AG04450 (cell line): Measurements from ENCODE around the gene SH3BP5L. TPM values are rescaled to one million over a fixed set of nuclear protein-coding genes. Genes with fewer than 3 reads are reported as not detected.

Source experiments
- CTCF ChIA-PET: fragments of 300-600, 350-600 bp; formaldehyde crosslinking; extraction: SDS; loops from one replicate; lab custom pipeline; 2022; ENCODE audit warnings: antibody characterized with exemption, inconsistent platforms; lab: Charles Lee
- POLR2A ChIA-PET: fragments of 350-600 bp; formaldehyde crosslinking; extraction: SDS; loops from one replicate; lab custom pipeline; 2021; ENCODE audit warnings: antibody characterized with exemption, inconsistent platforms; lab: Yijun Ruan, JAX
- DNase-seq: peaks from one replicate; pipeline ENCODE4 v3.0.0-alpha.2; 2011; ENCODE audit warnings: low read depth, low spot score
- H3K27ac ChIP-seq: one replicate; pipeline ENCODE4 v1.5.1; 2012; ENCODE audit warnings: low read depth, low read length, control low read depth
- H3K27me3 ChIP-seq: one replicate; pipeline ENCODE4 v1.6.0; 2012; ENCODE audit warnings: low read length; ENCODE audit not compliant: control insufficient read depth, insufficient read depth
- H3K4me3 ChIP-seq: 2 replicates; pipeline ENCODE4 v1.5.1; 2011; ENCODE audit warnings: mild to moderate bottlenecking, low read depth, low read length, control low read depth
- H3K9me3 ChIP-seq: 2 replicates; pipeline ENCODE4 v1.5.1; 2012; ENCODE audit warnings: low read length; ENCODE audit not compliant: control insufficient read depth, insufficient read depth
- polyA plus RNA-seq: library from polyadenylated mRNA; depleted of rRNA; stranded (reverse); fragments of >200 nt; gene quantifications from 2 replicates; pipeline ENCODE4 v1.2.3, GENCODE V29; 2011
- TF ChIP-seq, protein P1 (sequence below): IDR thresholded peaks from 2 replicates; pipeline ENCODE4 v1.5.1; 2011; ENCODE audit warnings: low read depth, low read length, control low read depth, inconsistent platforms

Gene SH3BP5L
- polyA plus RNA-seq, 1 experiment = 15.3 TPM

DNA sequence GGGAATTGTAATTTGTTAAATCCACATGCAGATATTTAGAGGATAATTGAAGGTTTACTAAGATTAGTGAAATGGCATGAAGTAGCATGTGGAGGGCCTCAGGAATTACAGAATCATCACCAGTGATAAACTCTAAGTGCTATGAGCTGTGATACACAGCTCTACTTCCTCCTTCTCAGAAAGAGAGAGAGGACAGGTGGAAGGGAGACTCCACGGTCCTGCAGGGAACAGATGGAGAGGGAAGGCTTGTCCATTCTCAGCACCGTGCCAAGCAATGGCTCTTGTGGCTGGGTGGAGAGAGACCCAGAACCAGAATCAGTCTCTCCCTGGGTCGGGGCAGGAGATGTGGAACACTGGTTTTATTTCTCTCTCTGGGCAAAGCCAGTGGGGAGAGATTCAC, 42.3 kb downstream of the SH3BP5L start:
- no peak for DNase-seq
- Histone ChIP-seq H3K27me3 (no peaks in the 10 kb centered on the region), H3K9me3 (peaks cover 4% of the 10 kb centered on the region; the same call in 1 of the 2 replicates), H3K27ac (no peak overlapping the region), H3K4me3 (no peak overlapping the region)
- TF ChIP-seq, protein P1, sequence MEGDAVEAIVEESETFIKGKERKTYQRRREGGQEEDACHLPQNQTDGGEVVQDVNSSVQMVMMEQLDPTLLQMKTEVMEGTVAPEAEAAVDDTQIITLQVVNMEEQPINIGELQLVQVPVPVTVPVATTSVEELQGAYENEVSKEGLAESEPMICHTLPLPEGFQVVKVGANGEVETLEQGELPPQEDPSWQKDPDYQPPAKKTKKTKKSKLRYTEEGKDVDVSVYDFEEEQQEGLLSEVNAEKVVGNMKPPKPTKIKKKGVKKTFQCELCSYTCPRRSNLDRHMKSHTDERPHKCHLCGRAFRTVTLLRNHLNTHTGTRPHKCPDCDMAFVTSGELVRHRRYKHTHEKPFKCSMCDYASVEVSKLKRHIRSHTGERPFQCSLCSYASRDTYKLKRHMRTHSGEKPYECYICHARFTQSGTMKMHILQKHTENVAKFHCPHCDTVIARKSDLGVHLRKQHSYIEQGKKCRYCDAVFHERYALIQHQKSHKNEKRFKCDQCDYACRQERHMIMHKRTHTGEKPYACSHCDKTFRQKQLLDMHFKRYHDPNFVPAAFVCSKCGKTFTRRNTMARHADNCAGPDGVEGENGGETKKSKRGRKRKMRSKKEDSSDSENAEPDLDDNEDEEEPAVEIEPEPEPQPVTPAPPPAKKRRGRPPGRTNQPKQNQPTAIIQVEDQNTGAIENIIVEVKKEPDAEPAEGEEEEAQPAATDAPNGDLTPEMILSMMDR = no peak
- CTCF ChIA-PET = no interaction called here
- POLR2A ChIA-PET = no interaction called here

- no peak overlapping the region for H3K4me3 ChIP-seq
- H3K27me3 ChIP-seq = no peaks in the 10 kb centered on the region
- peaks cover 4% of the 10 kb centered on the region; the same call in 1 of the 2 replicates for H3K9me3 ChIP-seq
- DNase-seq = no peak
- TF ChIP-seq, protein P1 = no peak
- CTCF ChIA-PET = no interaction called here
- no peak overlapping the region for H3K27ac ChIP-seq
- POLR2A ChIA-PET = no interaction called here
Observed at GRCh38 chr1:248782416-248783141, 43.1 kb downstream of the SH3BP5L start.

GRCh38 chr1:248779350-248779749, 46.4 kb downstream of the SH3BP5L start:
- no peak overlapping the region for H3K4me3 ChIP-seq
- no peaks in the 10 kb centered on the region for H3K27me3 ChIP-seq
- peaks cover 4% of the 10 kb centered on the region; the same call in 1 of the 2 replicates for H3K9me3 ChIP-seq
- POLR2A ChIA-PET = no interaction called here
- CTCF ChIA-PET = no interaction called here
- no peak overlapping the region for H3K27ac ChIP-seq
- TF ChIP-seq, protein P1 = no peak
- no peak for DNase-seq

DNA sequence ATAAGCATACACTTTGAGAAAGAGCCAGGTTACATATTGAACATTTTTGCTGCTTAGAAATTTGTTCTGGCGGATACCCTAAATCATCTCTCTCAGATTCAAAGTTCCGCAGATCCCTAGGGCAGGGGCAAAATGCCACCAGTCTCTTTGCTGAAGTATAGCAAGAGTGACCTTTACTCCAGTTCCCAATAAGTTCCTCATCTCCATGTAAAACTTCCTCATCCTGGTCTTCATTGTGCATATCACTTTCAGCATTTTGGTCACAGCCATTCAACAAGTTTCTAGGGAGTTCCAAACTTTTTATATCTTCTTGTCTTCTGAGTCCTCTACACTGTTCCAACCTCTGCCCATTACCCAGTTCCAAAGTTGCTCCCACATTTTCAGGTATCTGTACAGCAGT, 46.8 kb downstream of the SH3BP5L start:
- Histone ChIP-seq H3K27ac (no peak overlapping the region), H3K4me3 (no peak overlapping the region), H3K9me3 (peaks cover 4% of the 10 kb centered on the region; the same call in 1 of the 2 replicates), H3K27me3 (no peaks in the 10 kb centered on the region)
- POLR2A ChIA-PET = no interaction called here
- no peak for DNase-seq
- TF ChIP-seq, protein P1 = no peak
- CTCF ChIA-PET = no interaction called here

DNA sequence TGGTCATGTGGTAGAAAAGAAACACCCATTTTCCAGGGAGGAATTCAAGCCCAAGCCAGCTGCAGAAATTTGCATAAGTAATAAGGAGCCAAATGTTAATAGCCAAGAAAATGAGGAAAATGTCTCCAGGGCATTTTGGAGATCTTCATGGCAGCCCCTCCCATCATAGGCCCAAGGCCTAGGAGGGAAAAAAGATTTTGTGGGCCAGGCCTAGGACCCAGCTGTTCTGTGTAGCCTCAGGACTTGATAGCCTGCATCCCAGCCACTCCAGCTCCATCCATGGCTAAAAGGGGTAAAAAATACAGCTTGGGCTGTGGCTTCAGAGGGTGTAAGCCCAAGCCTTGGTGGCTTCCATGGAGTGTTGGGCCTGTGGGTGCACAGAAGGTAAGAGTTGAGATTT, 48.7 kb downstream of the SH3BP5L start:
- H3K27ac ChIP-seq = no peak overlapping the region
- CTCF ChIA-PET = no interaction called here
- H3K9me3 ChIP-seq = no peaks in the 10 kb centered on the region
- no peak for DNase-seq
- no peaks in the 10 kb centered on the region for H3K27me3 ChIP-seq
- no peak overlapping the region for H3K4me3 ChIP-seq
- POLR2A ChIA-PET = no interaction called here
- TF ChIP-seq, protein P1 = no peak
